ENCODE results near the gene MEX3A. TPM values are rescaled to one million over a fixed set of nuclear protein-coding genes. Genes with fewer than 3 reads are reported as not detected.

MEX3A gene
- total and polyA plus RNA-seq, 10 of the 15 experiments (the other 5 are each of a cell fraction or from before 2014, with no cell fraction given), result 0.11 to 5.1 (median 1.7) TPM

- TF ChIP-seq NKRF (conservative IDR thresholded peaks at IDR 0.05) (no peak; the same call in 1 of the 2 replicates), NR2F1 (conservative IDR thresholded peaks at IDR 0.05) (no peak; the same call in 1 of the 2 replicates), MYB (IDR thresholded peaks at IDR 0.05; ENCODE audit: borderline replicate concordance, low read depth, low read length) (no peak), SIX5 (IDR thresholded peaks at IDR 0.05; ENCODE audit: low read depth, low read length, severe bottlenecking) (no peak), ZNF217 (IDR thresholded peaks at IDR 0.05) (no peak), POLR2AphosphoS5 (IDR thresholded peaks at IDR 0.05; ENCODE audit: low read length) (peak; percentile 83), MTA2 (IDR thresholded peaks at IDR 0.05; ENCODE audit: low read depth) (0 out of 2 replicates have a peak, but pooled peaks have one; percentile 53), E2F8 (IDR thresholded peaks at IDR 0.05; ENCODE audit: low read depth, partially characterized antibody) (no peak), HCFC1 (IDR thresholded peaks at IDR 0.05; ENCODE audit: low read length) (no peak), RFX5 (IDR thresholded peaks at IDR 0.05; ENCODE audit: low read depth, low read length) (peak; percentile 24; the same call in 1 of the 2 replicates), CHD2 (IDR thresholded peaks at IDR 0.05; ENCODE audit: borderline replicate concordance, low read depth, low read length) (no peak; the same call in 1 of the 2 replicates), TCF12 (IDR thresholded peaks at IDR 0.05; ENCODE audit: low read depth, low read length) (peak; percentile 42; the same call in 1 of the 2 replicates), POLR2AphosphoS2 (IDR thresholded peaks at IDR 0.05; ENCODE audit: low read depth, low read length) (peak; percentile 73; the same call in 1 of the 2 replicates), CBX5 (IDR thresholded peaks at IDR 0.05; ENCODE audit: low read depth) (no peak), FOXM1 (IDR thresholded peaks at IDR 0.05; ENCODE audit: low read depth, low read length) (no peak), HDAC6 (IDR thresholded peaks at IDR 0.05; ENCODE audit: unreplicated experiment) (no peak), FOS (IDR thresholded peaks at IDR 0.05; ENCODE audit: borderline replicate concordance, extremely low read depth, insufficient read length) (no peak), BCL11A (IDR thresholded peaks at IDR 0.05; ENCODE audit: low read depth, low read length) (no peak), KAT2A (conservative IDR thresholded peaks at IDR 0.05; ENCODE audit: control insufficient read depth, low read depth, low read length) (no peak), ZNF274 (IDR thresholded peaks at IDR 0.05; ENCODE audit: insufficient read depth, insufficient read length) (no peak), DPF2 (IDR thresholded peaks at IDR 0.05) (peak; percentile 23; the same call in 1 of the 2 replicates), SMC3 (IDR thresholded peaks at IDR 0.05; ENCODE audit: borderline replicate concordance, low read length) (peak; percentile 1; the same call in 1 of the 2 replicates), ETV6 (conservative IDR thresholded peaks at IDR 0.05 in 1 of 2, IDR thresholded peaks at IDR 0.05 in 1 of 2; ENCODE audit: borderline replicate concordance in 1 of 2, low read depth in 1 of 2) (no peak), NR2C1 (IDR thresholded peaks at IDR 0.05) (no peak), KDM1A (IDR thresholded peaks at IDR 0.05; ENCODE audit: borderline replicate concordance) (no peak), CHD1 (IDR thresholded peaks at IDR 0.05; ENCODE audit: low read depth, low read length) (no peak), ZNF24 (IDR thresholded peaks at IDR 0.05) (no peak)
These were observed 32.0 kb upstream of the MEX3A start, which contains the start of gene LMNA (continued) for GRCh38 chr1:156114101-156114918.

Measured in GM12878 (cell line).